ENCODE data around the gene DDX1.

The DDX1 gene

DNA sequence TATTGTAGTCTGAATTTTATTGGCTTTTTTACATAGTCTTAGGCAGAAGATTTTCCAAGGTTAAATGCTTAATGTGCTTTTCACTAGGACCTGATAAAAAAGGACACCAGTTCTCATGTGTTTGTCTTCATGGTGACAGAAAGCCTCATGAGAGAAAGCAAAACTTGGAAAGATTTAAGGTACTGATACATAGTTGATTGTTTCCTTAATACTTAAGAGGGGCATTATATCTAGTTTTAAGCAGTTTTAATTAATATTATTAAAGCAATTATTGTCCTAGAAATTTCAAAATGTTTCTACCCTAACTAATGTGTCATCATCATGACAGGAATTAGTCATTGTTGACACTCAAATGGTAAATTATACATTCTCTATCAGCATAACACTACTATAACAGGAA, 35.3 kb downstream of the DDX1 start:
- DNase-seq, result no peak
- Mint-ChIP-seq H3K9me3 (no peaks in the 10 kb centered on the region), H3K27me3 (no peaks in the 10 kb centered on the region), H3K36me3 (ENCODE audit: insufficient read depth) (peaks cover 76% of the 10 kb centered on the region), H3K4me1 (ENCODE audit: low read depth in 2 of 2) (no peaks in the 10 kb centered on the region), H3K27ac (peak overlapping the region in 1 of 2 donors; percentile 11), H3K4me3 (no peak overlapping the region)
- no peak for ATAC-seq (replicated peaks)

- ATAC-seq (replicated peaks) (no peak), DNase-seq (no peak)
- Mint-ChIP-seq H3K36me3 (ENCODE audit: insufficient read depth) (peaks cover 77% of the 10 kb centered on the region), H3K27ac (peak overlapping the region in 1 of 2 donors; percentile 46), H3K9me3 (no peaks in the 10 kb centered on the region), H3K4me3 (no peak overlapping the region), H3K27me3 (no peaks in the 10 kb centered on the region), H3K4me1 (ENCODE audit: low read depth in 2 of 2) (no peaks in the 10 kb centered on the region)
Measured at GRCh38 chr2:15627817-15628684, 36.4 kb downstream of the DDX1 start.

GRCh38 chr2:15628899-15629855, 37.5 kb downstream of the DDX1 start:
- no peak for ATAC-seq (replicated peaks)
- Mint-ChIP-seq H3K4me1 (ENCODE audit: low read depth in 2 of 2) (no peaks in the 10 kb centered on the region), H3K36me3 (ENCODE audit: insufficient read depth) (peaks cover 78% of the 10 kb centered on the region), H3K27ac (no peak overlapping the region), H3K27me3 (no peaks in the 10 kb centered on the region), H3K9me3 (no peaks in the 10 kb centered on the region), H3K4me3 (no peak overlapping the region)
- no peak for DNase-seq

DNA sequence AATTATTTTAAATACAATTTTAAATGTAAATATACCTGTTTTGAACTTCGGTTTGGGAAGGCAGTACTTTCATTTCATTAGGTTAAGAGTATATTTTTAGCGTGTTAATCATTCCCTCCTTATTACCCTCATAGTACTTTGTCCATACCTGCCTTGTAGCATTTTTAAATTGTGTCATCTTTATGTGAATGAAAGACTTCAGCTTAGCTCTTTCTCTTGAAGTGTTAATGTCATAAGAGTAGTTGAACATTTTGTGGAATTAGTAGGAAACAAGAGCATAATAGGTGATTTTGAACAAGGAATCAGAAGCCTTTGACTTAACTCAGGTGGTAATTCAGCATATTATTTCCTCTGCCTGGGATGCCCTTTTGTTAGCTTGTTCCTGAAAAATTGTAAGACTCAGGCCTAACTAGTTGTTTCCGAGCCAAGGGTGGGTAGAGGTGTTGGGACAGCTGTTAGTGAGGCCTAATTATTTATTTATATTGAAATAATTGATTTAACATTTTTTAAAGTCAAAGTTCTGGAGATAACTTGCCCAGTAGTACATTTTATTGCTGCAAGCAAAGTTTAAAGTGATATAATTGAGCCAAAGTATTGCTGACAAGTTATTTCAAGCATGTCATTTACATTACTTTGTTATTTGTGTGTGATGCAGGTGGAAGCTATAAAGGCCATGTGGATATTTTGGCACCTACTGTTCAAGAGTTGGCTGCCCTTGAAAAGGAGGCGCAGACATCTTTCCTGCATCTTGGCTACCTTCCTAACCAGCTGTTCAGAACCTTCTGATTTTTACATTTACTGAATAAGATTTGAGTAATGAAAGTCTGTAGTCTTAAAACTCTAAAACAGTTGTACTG, 38.7 kb downstream of the DDX1 start:
- Mint-ChIP-seq H3K27me3 (no peaks in the 10 kb centered on the region), H3K36me3 (ENCODE audit: insufficient read depth) (peaks cover 84% of the 10 kb centered on the region), H3K4me1 (ENCODE audit: low read depth in 2 of 2) (no peaks in the 10 kb centered on the region), H3K9me3 (no peaks in the 10 kb centered on the region), H3K4me3 (no peak overlapping the region), H3K27ac (no peak overlapping the region)
- no peak for DNase-seq
- no peak for ATAC-seq (replicated peaks)

DNA sequence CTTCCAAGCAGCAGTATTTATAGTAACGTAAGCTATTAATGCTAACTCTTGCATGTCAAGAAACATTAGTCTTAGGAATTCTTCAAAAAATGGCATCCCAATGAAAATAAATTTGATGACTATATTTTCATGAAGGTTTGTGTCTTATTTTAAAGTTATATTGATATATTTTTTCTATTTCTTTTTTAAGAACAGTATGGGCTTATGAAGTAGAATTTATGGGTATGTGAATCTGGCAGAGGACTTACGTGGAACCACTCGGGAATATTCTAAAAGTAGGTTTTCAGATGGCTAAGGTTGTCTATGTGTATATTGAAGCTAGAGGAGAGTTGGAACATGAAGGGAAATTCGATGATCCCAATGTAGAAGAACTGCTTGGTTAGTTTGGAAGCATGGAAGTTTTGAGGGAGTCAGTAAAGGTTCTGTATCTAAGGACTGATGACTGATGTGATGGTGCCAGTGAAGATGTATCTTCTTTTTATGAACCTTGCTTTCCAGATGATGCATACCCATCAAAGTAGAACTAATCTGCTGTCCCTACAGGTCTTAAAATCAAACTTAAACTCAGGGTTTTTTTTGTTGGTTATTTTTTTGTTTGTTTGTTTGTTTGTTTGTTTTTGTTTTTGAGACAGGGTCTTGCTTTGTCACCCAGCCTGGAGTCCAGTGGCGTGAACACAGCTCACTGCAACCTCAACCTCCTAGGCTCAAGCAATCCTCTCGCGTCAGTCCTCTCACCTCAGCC, 39.5 kb downstream of the DDX1 start:
- Mint-ChIP-seq H3K9me3 (no peaks in the 10 kb centered on the region), H3K27ac (no peak overlapping the region), H3K4me1 (ENCODE audit: low read depth in 2 of 2) (no peaks in the 10 kb centered on the region)

GRCh38 chr2:15631883-15632282, 40.2 kb downstream of the DDX1 start:
- ATAC-seq (replicated peaks), result no peak
- Mint-ChIP-seq H3K27me3 (no peaks in the 10 kb centered on the region), H3K4me1 (ENCODE audit: low read depth in 2 of 2) (no peaks in the 10 kb centered on the region), H3K4me3 (no peak overlapping the region), H3K36me3 (ENCODE audit: insufficient read depth) (peaks cover 73% of the 10 kb centered on the region), H3K27ac (no peak overlapping the region), H3K9me3 (no peaks in the 10 kb centered on the region)
- no peak for DNase-seq

More for the DNA sequence above, 39.5 kb downstream of the DDX1 start:
- peaks cover 78% of the 10 kb centered on the region for H3K36me3 Mint-ChIP-seq (ENCODE audit: insufficient read depth)
- no peaks in the 10 kb centered on the region for H3K27me3 Mint-ChIP-seq
- DNase-seq, result no peak
- no peak for ATAC-seq (replicated peaks)
- H3K4me3 Mint-ChIP-seq, result no peak overlapping the region

DNA sequence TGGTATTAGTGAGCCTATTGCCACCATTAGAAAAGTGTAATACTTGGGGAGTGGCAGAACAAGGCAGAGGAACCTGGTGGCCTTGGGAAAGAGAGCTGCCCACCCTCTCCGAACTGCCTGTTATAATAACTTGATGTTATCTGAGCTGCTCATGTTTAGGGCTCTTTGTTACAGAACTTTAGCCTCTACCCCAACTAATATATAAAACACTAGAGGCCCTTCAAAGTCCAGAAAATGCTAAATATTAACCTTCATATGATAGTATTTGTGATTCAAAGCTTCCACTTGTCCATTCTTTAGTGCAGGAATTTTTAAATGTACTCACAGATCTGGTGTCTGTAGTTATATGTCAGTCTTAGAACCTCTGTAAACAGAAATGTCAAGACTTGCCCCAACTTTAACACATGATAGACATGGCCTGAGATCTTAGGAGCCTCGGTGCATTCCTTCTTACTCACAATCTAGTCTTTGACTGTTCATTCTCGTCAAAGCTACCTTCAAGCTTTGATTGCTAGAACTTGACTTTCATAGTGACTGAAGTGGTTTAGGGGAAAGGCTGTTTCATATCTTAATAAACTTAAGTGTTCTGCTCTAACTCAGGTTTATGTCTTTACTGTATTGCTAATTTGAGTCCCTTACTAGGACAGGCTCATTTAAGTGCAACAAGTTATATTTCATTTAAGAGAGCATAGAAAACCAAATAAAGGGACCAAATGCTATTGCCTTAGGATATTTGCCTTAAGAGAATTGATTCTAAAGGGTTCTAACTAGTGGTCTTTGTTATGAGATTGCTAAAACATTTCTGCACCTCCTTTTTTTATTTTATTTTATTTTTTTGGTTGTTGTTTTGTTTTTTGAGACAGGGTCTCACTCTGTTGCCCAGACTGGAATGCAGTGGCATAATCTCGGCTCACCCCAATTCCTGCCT, 41.6 kb downstream of the DDX1 start:
- Mint-ChIP-seq H3K27me3 (no peaks in the 10 kb centered on the region), H3K4me3 (no peak overlapping the region), H3K36me3 (ENCODE audit: insufficient read depth) (peaks cover 62% of the 10 kb centered on the region), H3K27ac (peak overlapping the region in 1 of 2 donors; percentile 54), H3K9me3 (no peaks in the 10 kb centered on the region), H3K4me1 (ENCODE audit: low read depth in 2 of 2) (no peaks in the 10 kb centered on the region)
- DNase-seq (no peak), ATAC-seq (replicated peaks) (no peak)

GRCh38 chr2:15633971-15634346, 42.3 kb downstream of the DDX1 start:
- DNase-seq (no peak), ATAC-seq (replicated peaks) (no peak)
- Mint-ChIP-seq H3K9me3 (no peaks in the 10 kb centered on the region), H3K27me3 (no peaks in the 10 kb centered on the region), H3K36me3 (ENCODE audit: insufficient read depth) (peaks cover 56% of the 10 kb centered on the region), H3K4me1 (ENCODE audit: low read depth in 2 of 2) (no peaks in the 10 kb centered on the region), H3K4me3 (no peak overlapping the region), H3K27ac (no peak overlapping the region)

- no peak overlapping the region for H3K27ac Mint-ChIP-seq
- no peak for DNase-seq
- H3K4me3 Mint-ChIP-seq, result no peak overlapping the region
- no peak for ATAC-seq (replicated peaks)
- no peaks in the 10 kb centered on the region for H3K27me3 Mint-ChIP-seq
- H3K36me3 Mint-ChIP-seq (ENCODE audit: insufficient read depth), result peaks cover 46% of the 10 kb centered on the region
- no peaks in the 10 kb centered on the region for H3K4me1 Mint-ChIP-seq (ENCODE audit: low read depth in 2 of 2)
- H3K9me3 Mint-ChIP-seq, result no peaks in the 10 kb centered on the region
Measured at GRCh38 chr2:15634846-15635490, 43.3 kb downstream of the DDX1 start.

GRCh38 chr2:15636972-15637785, 45.5 kb downstream of the DDX1 start:
- ATAC-seq (replicated peaks) (peak; percentile 73), DNase-seq (peak; percentile 19 to 42 (median 20))
- no peak overlapping the region for H3K4me3 Mint-ChIP-seq
- no peaks in the 10 kb centered on the region for H3K27me3 Mint-ChIP-seq
- H3K36me3 Mint-ChIP-seq (ENCODE audit: insufficient read depth), result peaks cover 29% of the 10 kb centered on the region
- peaks cover 3 to 11% of the 10 kb centered on the region in 2 donors for H3K9me3 Mint-ChIP-seq
- no peaks in the 10 kb centered on the region for H3K4me1 Mint-ChIP-seq (ENCODE audit: low read depth in 2 of 2)
- H3K27ac Mint-ChIP-seq, result peak overlapping the region in 1 of 2 donors; percentile 1

DNA sequence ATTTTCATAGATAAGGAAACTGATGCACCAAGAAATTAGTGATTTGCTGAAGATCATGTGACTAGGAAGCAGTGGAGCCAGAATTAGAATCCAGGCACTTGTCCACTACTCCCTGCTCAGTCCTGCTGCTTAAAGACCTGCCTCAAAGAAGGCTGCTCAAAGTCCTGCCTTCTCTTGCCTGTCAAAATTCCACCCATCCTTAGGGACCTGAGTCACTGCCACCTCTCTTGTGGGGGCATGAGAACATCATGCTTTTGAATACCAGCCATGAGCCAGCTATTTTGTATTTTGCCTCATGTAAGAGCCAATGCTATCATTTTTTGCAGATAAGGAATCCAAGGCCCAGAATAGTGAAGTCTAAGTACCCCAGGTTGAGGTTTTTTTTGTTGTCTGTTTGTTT, 47.1 kb downstream of the DDX1 start:
- DNase-seq (no peak), ATAC-seq (replicated peaks) (no peak)
- H3K27me3 Mint-ChIP-seq, result no peaks in the 10 kb centered on the region
- H3K4me3 Mint-ChIP-seq, result no peak overlapping the region
- H3K36me3 Mint-ChIP-seq (ENCODE audit: insufficient read depth), result peaks cover 13% of the 10 kb centered on the region
- peak overlapping the region in 1 of 2 donors; percentile 14 for H3K27ac Mint-ChIP-seq
- peaks cover 3 to 11% of the 10 kb centered on the region in 2 donors for H3K9me3 Mint-ChIP-seq
- no peaks in the 10 kb centered on the region for H3K4me1 Mint-ChIP-seq (ENCODE audit: low read depth in 2 of 2)

All from effector memory CD8-positive, alpha-beta T cell (primary cell).